NCI-H146 treated with DMSO at 0.1 percent for 48 hours (cell line): ENCODE measurements around the gene C18orf63.

ENCODE experiments used
- DNase-seq: peaks from one replicate; lab custom pipeline; 2025; ENCODE audit not compliant: unreplicated experiment; lab: John Stamatoyannopoulos, UW

Gene C18orf63

GRCh38 chr18:74402806-74403433 lies 87.3 kb downstream of the C18orf63 start:
- DNase-seq, result no peak

- no peak for DNase-seq
Measured at GRCh38 chr18:74407888-74408287, 92.2 kb downstream of the C18orf63 start.
